Measurements from ENCODE around the gene MGA. TPM values are rescaled to one million over a fixed set of nuclear protein-coding genes. Genes with fewer than 3 reads are reported as not detected.

The MGA gene
- total RNA-seq, 3 donors from 2014 or later (not counting 1 experiment from before 2014, with no cell fraction given) = 54.9 to 75.0 (median 71.3) TPM

- Histone ChIP-seq H3K4me1 (ENCODE audit: control insufficient read depth, insufficient read depth, low read length) (peaks cover 25% of the 10 kb centered on the region), H3K9me3 (ENCODE audit: control insufficient read depth, insufficient read depth, low read length) (no peaks in the 10 kb centered on the region), H3K36me3 (ENCODE audit: control insufficient read depth, insufficient read depth, low read length) (no peaks in the 10 kb centered on the region), H3K4me3 (ENCODE audit: low read length) (no peak overlapping the region), H3K27ac (ENCODE audit: low read length) (no peak overlapping the region), H3K27me3 (ENCODE audit: control insufficient read depth, insufficient read depth, low read length) (no peaks in the 10 kb centered on the region)
- no peak for ATAC-seq
- TF ChIP-seq CTCF (IDR thresholded peaks at IDR 0.05) = no peak
- peaks cover 78 to 89% of the 10 kb centered on the region in 2 donors for H3K4me1 Mint-ChIP-seq
- no peaks in the 10 kb centered on the region for H3K9me3 Mint-ChIP-seq
- no peaks in the 10 kb centered on the region for H3K36me3 Mint-ChIP-seq
- no peaks in the 10 kb centered on the region for H3K27me3 Mint-ChIP-seq (ENCODE audit: low read depth in 2 of 2)
- WGBS (ENCODE audit: insufficient coverage) = no CpG with 5 or more reads among the region's 1 CpG
- no peak for DNase-seq
- H3K4me3 Mint-ChIP-seq = no peak overlapping the region
- peak overlapping the region; percentile 52 to 71 for H3K27ac Mint-ChIP-seq
- intact Hi-C loops (cut with micrococcal nuclease) = no loop called here
Measured at GRCh38 chr15:41778521-41778920, 118.3 kb downstream of the MGA start.

- no peaks in the 10 kb centered on the region for H3K9me3 Mint-ChIP-seq
- no peaks in the 10 kb centered on the region for H3K36me3 Mint-ChIP-seq
- H3K27me3 Mint-ChIP-seq (ENCODE audit: low read depth in 2 of 2) = no peaks in the 10 kb centered on the region
- peaks cover 66 to 77% of the 10 kb centered on the region in 2 donors for H3K4me1 Mint-ChIP-seq
- no peaks in the 10 kb centered on the region for H3K9me3 ChIP-seq (ENCODE audit: control insufficient read depth, insufficient read depth, low read length)
- no peaks in the 10 kb centered on the region for H3K36me3 ChIP-seq (ENCODE audit: control insufficient read depth, insufficient read depth, low read length)
- H3K27ac ChIP-seq (ENCODE audit: low read length) = no peak overlapping the region
- intact Hi-C loops (cut with micrococcal nuclease) = no loop called here
- peaks cover 23% of the 10 kb centered on the region for H3K4me1 ChIP-seq (ENCODE audit: control insufficient read depth, insufficient read depth, low read length)
- H3K27me3 ChIP-seq (ENCODE audit: control insufficient read depth, insufficient read depth, low read length) = no peaks in the 10 kb centered on the region
- 68% methylated on average over 4 of the region's 4 CpGs for WGBS (ENCODE audit: insufficient coverage)
- ATAC-seq (no peak), DNase-seq (no peak)
- TF ChIP-seq CTCF (IDR thresholded peaks at IDR 0.05) = no peak
- H3K27ac Mint-ChIP-seq = peak overlapping the region; percentile 52 to 58
- H3K4me3 ChIP-seq (ENCODE audit: low read length) = no peak overlapping the region
- no peak overlapping the region for H3K4me3 Mint-ChIP-seq
Measured at GRCh38 chr15:41779662-41780157, 119.5 kb downstream of the MGA start.

- no peak for TF ChIP-seq CTCF (IDR thresholded peaks at IDR 0.05)
Measured at GRCh38 chr15:41780266-41780665, 120.1 kb downstream of the MGA start.

GRCh38 chr15:41780727-41781126 lies 120.5 kb downstream of the MGA start:
- peaks cover 57 to 67% of the 10 kb centered on the region in 2 donors for H3K4me1 Mint-ChIP-seq
- TF ChIP-seq CTCF (IDR thresholded peaks at IDR 0.05) = no peak
- DNase-seq (no peak), ATAC-seq (no peak)
- Histone ChIP-seq H3K27me3 (ENCODE audit: control insufficient read depth, insufficient read depth, low read length) (no peaks in the 10 kb centered on the region), H3K36me3 (ENCODE audit: control insufficient read depth, insufficient read depth, low read length) (no peaks in the 10 kb centered on the region), H3K4me3 (ENCODE audit: low read length) (no peak overlapping the region), H3K27ac (ENCODE audit: low read length) (no peak overlapping the region), H3K4me1 (ENCODE audit: control insufficient read depth, insufficient read depth, low read length) (peaks cover 16% of the 10 kb centered on the region), H3K9me3 (ENCODE audit: control insufficient read depth, insufficient read depth, low read length) (no peaks in the 10 kb centered on the region)
- H3K27me3 Mint-ChIP-seq (ENCODE audit: low read depth in 2 of 2) = no peaks in the 10 kb centered on the region
- WGBS (ENCODE audit: insufficient coverage) = no CpG with 5 or more reads among the region's 1 CpG
- no peak overlapping the region for H3K4me3 Mint-ChIP-seq
- H3K27ac Mint-ChIP-seq = peak overlapping the region in 1 of 2 donors; percentile 20
- intact Hi-C loops (cut with micrococcal nuclease) = no loop called here
- H3K36me3 Mint-ChIP-seq = no peaks in the 10 kb centered on the region
- H3K9me3 Mint-ChIP-seq = no peaks in the 10 kb centered on the region

More at GRCh38 chr15:41780266-41780665, 120.1 kb downstream of the MGA start:
- Histone ChIP-seq H3K27me3 (ENCODE audit: control insufficient read depth, insufficient read depth, low read length) (no peaks in the 10 kb centered on the region), H3K36me3 (ENCODE audit: control insufficient read depth, insufficient read depth, low read length) (no peaks in the 10 kb centered on the region), H3K4me3 (ENCODE audit: low read length) (no peak overlapping the region), H3K9me3 (ENCODE audit: control insufficient read depth, insufficient read depth, low read length) (no peaks in the 10 kb centered on the region), H3K27ac (ENCODE audit: low read length) (no peak overlapping the region), H3K4me1 (ENCODE audit: control insufficient read depth, insufficient read depth, low read length) (peaks cover 18% of the 10 kb centered on the region)
- no peak overlapping the region for H3K4me3 Mint-ChIP-seq
- no peaks in the 10 kb centered on the region for H3K36me3 Mint-ChIP-seq
- ATAC-seq (no peak), DNase-seq (no peak)
- 67% methylated on average over 1 of the region's 2 CpGs for WGBS (ENCODE audit: insufficient coverage)
- H3K9me3 Mint-ChIP-seq = no peaks in the 10 kb centered on the region
- H3K27me3 Mint-ChIP-seq (ENCODE audit: low read depth in 2 of 2) = no peaks in the 10 kb centered on the region
- intact Hi-C loops (cut with micrococcal nuclease) = no loop called here
- H3K27ac Mint-ChIP-seq = peak overlapping the region; percentile 52 to 58
- peaks cover 60 to 71% of the 10 kb centered on the region in 2 donors for H3K4me1 Mint-ChIP-seq

Measured in natural killer cell (primary cell).